ENCODE data around the gene TMEM219.

The TMEM219 gene

DNA sequence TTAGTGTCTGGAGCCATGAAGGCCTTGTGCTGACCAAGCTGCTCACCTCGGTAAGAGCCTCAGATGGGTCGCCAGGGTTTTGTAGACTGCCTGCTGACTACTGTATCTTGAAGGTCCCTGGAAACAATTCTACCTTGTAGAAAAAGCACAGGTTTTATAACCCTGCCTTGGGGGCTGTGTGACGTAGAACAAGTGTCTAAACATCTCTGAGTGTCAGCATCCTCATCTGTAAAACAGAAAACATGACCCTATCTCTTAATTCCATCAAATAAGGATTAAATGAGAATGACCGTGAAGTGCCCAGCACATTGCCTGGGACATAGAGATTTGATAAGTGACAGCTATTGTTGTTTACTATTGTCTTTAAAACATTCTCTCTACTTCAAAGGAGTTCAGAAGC, 6.3 kb downstream of the TMEM219 start:
- no peak overlapping the region for H3K4me3 ChIP-seq (ENCODE audit: low read length)
- TF ChIP-seq, protein P1, sequence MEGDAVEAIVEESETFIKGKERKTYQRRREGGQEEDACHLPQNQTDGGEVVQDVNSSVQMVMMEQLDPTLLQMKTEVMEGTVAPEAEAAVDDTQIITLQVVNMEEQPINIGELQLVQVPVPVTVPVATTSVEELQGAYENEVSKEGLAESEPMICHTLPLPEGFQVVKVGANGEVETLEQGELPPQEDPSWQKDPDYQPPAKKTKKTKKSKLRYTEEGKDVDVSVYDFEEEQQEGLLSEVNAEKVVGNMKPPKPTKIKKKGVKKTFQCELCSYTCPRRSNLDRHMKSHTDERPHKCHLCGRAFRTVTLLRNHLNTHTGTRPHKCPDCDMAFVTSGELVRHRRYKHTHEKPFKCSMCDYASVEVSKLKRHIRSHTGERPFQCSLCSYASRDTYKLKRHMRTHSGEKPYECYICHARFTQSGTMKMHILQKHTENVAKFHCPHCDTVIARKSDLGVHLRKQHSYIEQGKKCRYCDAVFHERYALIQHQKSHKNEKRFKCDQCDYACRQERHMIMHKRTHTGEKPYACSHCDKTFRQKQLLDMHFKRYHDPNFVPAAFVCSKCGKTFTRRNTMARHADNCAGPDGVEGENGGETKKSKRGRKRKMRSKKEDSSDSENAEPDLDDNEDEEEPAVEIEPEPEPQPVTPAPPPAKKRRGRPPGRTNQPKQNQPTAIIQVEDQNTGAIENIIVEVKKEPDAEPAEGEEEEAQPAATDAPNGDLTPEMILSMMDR (conservative IDR thresholded peaks at IDR 0.05; ENCODE audit: low read length): no peak

DNA sequence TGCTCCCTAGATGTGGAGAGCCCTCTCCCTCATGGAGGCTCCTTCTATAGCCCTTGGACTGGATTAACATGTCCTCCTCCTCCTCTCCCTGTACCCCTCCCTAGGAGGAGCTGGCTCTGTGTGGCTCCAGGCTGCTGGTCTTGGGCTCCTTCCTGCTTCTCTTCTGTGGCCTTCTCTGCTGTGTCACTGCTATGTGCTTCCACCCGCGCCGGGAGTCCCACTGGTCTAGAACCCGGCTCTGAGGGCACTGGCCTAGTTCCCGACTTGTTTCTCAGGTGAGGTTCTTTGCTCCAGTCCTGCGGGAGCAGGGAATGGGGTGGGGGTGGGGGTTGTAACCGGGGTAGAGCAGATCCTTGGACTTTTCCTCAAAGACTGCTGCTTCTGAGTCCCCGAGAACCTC, 9.4 kb downstream of the TMEM219 start:
- DNase-seq (ENCODE audit: low read depth): no peak
- TF ChIP-seq, protein P1 (conservative IDR thresholded peaks at IDR 0.05; ENCODE audit: low read length): no peak
- H3K4me3 ChIP-seq (ENCODE audit: low read length): no peak overlapping the region

More for the DNA sequence above, 6.3 kb downstream of the TMEM219 start:
- DNase-seq (ENCODE audit: low read depth): no peak

DNA sequence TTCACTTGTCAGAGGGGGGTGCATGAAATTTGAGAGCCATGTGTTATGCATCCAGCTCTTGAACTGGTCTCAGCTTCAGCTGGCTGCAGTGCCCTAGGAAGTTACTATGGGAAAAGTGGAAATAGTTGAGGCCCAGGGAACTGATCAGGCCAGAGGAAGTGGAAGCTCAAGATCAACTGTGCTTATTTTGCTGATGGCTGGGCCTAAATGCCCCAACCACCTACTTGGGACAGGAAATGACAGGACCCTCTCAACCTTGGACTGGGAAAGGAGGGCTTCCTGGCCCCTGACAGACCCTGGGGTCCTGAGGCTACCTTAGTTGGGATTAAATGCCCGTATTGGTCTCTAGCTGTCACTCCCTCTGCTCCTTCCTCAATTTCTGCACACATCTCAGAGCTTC, 10.6 kb downstream of the TMEM219 start:
- H3K4me3 ChIP-seq (ENCODE audit: low read length): no peak overlapping the region
- TF ChIP-seq, protein P1 (conservative IDR thresholded peaks at IDR 0.05; ENCODE audit: low read length): no peak
- DNase-seq (ENCODE audit: low read depth): no peak

DNA sequence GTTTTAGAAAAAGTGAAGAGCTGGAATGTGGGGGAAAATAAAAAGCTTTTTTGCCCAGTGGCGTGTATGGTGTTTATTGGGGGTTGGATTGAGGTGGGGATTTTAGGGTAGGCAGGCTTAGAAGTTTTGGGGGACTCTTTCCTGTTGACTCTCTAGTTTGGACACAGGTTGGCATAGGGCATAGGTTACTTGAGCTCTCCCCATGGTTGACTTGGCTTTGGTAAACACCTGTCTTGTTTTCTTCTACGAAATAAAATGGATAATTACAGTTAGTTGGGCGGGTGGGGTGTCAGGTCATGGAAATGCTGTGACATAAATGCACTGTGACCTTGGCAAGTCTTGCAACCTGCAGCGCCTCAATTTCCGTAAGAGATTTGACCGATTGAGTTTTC, 11.1 kb downstream of the TMEM219 start:
- no peak for DNase-seq (ENCODE audit: low read depth)
- TF ChIP-seq, protein P1 (conservative IDR thresholded peaks at IDR 0.05; ENCODE audit: low read length): no peak
- no peak overlapping the region for H3K4me3 ChIP-seq (ENCODE audit: low read length)

DNA sequence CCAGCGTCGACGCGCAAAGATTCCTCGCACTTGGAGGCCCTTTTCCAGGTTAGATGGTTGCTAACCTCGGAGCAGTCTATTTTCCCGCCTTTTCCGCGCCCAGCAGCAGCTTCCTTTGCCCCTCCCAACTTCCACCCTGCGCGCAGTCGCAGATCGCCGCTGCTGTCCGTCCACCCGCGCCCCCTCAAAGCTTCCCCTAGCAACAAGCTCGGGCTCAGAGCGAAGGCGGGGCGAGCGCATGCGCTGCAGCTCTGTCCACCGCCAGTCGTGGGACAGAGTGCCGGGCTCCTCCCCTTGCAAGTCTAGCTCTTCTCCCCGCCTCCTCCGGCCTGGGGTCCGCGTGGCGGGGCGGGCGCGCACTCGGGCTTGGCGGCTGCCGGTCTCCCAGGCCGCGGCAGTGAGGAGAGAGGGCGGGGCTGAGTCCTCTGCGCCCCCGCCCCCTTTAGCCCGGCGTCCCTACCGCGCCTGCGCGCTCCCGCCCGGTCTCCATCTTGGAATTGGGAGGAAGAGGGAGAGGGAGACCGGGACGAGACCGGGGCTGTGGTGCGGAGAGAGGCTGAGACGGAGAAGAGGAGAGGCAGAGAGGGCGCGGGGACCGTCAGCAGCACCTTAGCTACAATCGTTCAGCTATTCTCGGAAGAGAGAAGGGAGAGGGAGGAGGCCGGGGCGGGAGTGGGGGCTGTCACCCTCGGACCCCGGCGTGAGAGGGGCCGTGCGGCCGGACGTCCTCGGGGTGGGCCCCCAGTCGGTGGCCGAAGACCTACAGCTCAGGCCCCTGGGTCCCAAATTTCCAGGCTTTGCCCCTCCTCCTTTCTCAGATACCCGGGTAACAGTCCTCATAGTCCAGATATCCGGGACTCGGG, 11.7 kb downstream of the TMEM219 start, which contains the start of gene TAOK2:
Gene TAOK2, plus strand, starts transcription at position 485 of the 863 bp plus-strand sequence. CDS start 3,905 bp downstream, outside the sequence.
- TF ChIP-seq, protein P1 (conservative IDR thresholded peaks at IDR 0.05; ENCODE audit: low read length): no peak
- H3K4me3 ChIP-seq (ENCODE audit: low read length): peak within 1 kb of the TSS; percentile 92
- peak; percentile 99 for DNase-seq (ENCODE audit: low read depth)

DNA sequence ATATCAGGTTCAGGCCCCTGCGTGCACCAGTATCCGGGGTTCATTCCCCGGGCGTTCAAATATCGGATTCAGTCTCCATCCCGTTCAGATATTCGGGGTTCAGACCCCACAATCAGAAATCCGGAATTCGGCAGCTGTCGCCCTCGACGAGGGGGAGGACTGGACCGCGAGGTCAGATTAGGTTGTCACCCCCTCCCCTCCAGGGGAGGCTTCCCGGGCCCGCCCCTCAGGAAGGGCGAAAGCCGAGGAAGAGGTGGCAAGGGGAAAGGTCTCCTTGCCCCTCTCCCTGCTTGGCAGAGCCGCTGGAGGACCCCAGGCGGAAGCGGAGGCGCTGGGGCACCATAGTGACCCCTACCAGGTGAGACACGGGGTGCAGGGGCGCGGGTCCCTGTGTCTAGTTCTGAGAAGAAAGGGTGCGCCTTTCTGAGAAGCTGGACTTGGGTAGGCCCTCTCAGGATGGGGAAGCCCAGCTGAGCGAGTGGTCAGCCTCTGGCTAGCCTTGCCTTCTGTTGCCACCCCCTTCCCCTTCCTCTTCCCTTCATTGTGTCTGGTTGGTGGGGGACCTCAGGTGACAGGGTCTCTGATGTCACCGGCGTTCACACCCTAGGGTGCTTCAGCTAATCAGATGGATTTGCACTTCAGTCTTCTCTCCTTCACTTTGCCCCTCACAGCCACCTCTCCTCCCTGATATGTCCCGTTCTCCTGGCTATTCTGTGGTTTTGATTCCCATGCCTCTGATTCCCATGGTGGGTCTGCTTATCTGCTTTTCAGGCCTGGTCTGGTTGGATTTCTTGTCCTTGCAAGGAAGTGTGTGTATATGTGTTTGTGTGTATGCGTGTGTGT, 12.6 kb downstream of the TMEM219 start:
- H3K4me3 ChIP-seq (ENCODE audit: low read length): peak overlapping the region; percentile 92
- TF ChIP-seq, protein P1 (conservative IDR thresholded peaks at IDR 0.05; ENCODE audit: low read length): no peak
- no peak for DNase-seq (ENCODE audit: low read depth)
